HG02943 (cell line): ENCODE measurements around the gene HOXB13.

Source experiments
- ATAC-seq: cut with Tn5 transposase; IDR thresholded peaks from one replicate; pipeline ENCODE4 v1.9.1; 2021; ENCODE audit warnings: mild to moderate bottlenecking, low read depth, moderate library complexity; ENCODE audit not compliant: unreplicated experiment

HOXB13 gene

GRCh38 chr17:48729335-48730239 lies 1.0 kb upstream of the HOXB13 start:
- no peak for ATAC-seq

GRCh38 chr17:48727415-48728175 lies 955 bp downstream of the HOXB13 start:
- no peak for ATAC-seq

- no peak for ATAC-seq
These were observed 1.6 kb downstream of the HOXB13 start for GRCh38 chr17:48726916-48727286.

GRCh38 chr17:48726114-48726915 lies 2.2 kb downstream of the HOXB13 start:
- ATAC-seq: no peak

DNA sequence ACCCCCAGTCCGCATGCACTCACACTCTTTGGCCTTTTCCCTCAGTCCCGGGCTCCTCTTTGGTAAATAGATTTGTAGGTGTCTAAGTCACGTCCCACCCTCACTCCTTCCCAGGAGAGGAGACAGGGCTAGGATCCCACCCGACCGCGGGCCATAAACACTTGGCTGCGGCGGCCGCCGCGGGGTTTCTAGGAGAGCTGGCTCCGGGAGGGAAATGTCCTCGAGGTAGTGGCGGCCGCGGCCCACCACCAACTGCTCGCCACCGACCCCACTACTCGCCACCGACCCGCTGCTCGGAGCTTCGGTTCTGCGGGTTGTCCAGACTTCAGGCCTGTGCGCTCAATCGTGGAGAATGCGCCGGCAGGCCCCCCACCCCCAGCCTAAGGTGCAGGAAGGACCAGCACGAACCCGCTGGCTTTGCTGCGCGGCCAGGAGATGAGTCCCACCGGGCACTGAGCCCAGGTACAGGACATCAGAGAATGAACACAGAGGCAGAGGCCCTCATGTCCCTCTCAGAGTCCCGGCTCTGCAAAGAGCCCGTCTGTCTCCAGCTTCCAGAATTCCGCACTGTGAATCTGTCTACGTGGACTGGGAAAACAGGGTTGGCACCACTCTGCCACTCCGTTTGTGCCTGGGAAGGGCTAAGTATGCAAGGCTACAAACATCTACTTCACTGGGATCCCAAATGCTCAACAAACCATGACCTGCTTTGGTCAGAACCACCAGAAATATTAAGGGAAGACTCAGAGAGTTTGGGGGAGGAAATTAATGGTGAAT lies 3.1 kb downstream of the HOXB13 start:
- ATAC-seq: no peak

DNA sequence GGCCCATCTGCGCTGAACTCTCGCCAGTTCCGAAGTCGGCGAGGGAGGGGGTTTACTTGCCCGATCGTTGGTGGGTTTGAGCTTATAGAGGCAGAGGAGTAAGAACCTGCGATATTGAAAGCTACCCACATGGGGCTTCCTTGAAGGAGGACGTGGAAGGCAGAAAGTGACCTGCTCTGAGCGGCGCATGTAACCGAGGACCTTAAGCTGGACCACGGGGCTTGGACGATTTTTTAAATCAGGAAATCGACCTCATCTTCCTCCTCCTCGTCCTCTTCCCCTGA lies 3.6 kb downstream of the HOXB13 start:
- no peak for ATAC-seq

DNA sequence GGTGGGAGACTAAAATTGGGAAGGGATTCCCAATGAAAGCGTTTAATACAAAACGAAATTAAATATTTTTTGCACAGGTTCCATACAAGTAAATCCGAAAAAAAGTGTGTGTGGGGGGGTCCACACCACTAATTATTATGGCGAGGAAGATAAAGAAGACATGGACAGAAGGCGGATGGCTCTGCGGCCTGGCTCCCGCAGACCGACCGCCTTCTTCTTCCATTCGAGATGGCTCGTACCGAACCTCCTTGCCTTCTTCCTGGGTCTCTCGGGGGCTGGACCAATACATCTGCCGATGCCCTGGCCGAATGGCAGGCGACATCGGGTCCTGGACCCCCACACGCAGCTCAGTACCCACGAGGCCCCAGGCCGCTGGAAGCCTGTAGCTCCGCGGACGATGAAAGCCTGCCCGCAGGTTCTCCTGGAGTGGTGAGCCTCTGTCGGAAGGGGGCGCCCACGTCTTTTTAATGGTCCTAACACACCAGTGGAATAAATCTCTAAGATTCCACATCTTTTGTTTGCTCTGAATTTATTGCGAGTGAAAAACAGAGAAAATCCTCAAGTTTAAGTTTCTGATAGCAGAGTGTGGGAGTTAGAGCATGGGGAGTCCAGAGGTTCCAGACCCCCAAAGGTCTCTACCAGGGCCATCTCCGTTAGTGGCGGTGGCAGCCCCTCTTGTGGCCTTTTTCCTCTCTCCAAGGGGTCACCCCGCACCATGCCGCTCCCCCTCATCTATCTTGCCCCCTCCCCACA lies 4.1 kb downstream of the HOXB13 start:
- ATAC-seq: no peak

DNA sequence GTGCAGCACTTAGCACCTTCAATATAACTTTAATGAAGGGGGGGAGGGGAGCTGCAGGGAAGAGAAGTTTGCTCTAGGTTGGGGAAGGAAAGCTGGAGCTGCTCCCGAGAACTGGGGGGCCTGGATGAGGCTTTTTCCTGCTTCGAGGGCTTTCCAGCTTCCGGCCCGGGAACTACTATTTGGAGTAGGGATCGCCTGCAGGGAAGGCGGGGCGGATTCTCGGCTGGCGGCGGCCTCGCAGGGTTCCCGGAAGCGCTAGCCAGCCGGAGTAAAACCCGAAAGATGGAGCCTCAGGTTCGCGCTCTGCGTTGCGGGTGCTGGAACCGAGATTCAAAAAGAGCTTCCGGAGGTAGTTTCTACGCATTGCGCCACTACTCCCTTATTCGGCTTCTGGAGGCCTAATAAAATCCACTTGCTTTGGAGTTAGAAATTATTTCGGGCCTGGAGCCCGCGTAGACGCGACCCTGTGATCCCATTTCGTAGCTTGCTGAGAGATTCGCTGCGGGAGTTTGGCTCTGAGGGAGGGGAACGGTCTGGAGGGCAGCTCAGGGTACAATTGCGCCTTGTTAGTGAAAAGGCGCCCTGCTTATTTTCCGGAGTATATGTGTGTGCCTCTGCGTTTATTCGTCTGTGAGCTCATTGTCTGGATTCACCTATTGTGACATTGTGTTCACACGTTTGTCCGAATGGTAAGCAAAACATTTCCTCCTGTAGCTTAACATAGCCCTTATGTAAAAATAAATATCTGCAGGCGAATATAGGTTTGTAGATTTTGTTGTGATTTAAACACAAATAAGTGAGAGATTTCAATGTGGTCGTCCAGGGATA lies 4.9 kb downstream of the HOXB13 start:
- no peak for ATAC-seq

- ATAC-seq: no peak
These were observed 5.6 kb downstream of the HOXB13 start, which contains the start of gene PRAC2 for GRCh38 chr17:48722915-48723422. Gene PRAC2, plus strand, starts transcription at chr17:48723185. Its CDS starts 1,226 bp downstream, at chr17:48724411.

GRCh38 chr17:48722201-48722907 lies 6.2 kb downstream of the HOXB13 start, which contains the start of gene PRAC1:
Gene PRAC1, minus strand, starts transcription at chr17:48722518. Its CDS starts 126 bp downstream, at chr17:48722392.
- no peak for ATAC-seq

DNA sequence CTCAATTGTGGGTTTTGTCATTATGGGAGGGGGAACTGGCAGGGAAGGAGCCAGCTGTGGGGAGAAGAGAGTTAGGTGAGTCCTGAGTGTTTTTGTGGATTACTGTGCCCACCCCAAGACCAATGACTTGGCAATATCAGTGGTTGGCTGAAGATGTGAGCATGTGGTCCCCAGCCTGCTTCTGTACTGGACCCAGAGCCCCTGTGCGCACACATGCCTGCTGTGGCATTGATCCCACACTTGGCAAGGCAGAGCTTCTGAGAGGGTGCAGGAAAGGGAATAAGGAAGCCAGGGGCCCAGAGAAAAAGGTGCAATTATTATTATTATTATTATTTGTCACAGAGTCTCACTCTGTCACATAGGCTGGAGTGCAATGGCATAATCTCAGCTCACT lies 7.5 kb downstream of the HOXB13 start:
- ATAC-seq: no peak

GRCh38 chr17:48720266-48721008 lies 8.1 kb downstream of the HOXB13 start:
- no peak for ATAC-seq

DNA sequence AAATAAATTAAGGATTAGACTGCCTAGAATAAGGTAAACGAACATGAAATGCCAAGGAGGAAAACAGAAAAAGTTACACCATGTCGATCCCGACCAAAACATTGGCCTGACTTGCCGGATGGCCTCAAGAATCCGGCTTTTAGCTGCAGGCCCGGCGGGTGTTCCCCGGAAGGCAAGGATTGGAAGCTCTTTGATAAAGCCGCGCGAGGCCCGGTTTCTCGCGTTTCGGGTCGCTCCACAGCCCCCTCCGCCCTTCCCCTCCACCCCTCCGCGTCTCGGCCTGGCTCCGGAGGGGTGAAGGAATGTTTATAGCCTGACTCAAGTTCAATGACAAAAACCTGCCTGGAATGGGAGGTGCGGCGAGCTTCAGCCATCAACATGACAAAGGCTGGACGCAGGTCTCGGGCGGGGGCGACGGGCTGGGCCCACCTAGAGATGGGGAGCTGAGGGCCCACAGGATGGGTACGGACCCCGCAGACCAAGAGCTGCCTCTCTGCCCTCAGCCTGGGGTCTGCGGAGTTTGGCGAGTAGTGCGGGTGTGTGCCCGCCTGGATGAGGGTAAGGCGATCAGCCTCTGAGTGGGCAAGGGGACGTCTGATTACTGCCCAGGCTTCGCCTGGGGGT lies 8.8 kb downstream of the HOXB13 start:
- no peak for ATAC-seq

GRCh38 chr17:48718761-48719641 lies 9.5 kb downstream of the HOXB13 start:
- no peak for ATAC-seq

DNA sequence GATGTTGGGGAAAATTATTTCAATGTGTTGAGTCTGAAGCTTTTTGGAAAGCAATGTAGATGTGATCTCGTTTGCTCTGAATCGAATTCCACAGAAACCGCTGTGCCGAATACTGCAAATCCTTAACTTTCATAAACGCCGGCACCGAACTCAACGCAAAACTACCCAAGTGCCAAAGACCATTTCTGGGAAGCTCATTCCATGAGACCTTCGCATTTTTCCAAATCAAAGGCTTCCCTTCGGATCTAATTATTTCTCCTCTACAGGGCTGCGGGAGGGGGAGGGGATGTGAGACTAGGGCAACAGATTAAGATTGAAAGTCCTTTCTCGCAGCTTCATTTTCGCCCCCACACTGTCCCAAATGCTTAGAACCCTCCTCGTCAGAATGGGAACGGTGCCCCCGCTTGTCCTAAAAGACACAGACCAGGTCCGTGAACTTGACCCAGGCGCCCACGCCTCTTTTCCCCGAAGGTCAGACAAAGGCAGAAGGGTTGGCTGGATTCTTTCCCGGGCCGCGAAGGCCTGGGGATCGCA lies 10.3 kb downstream of the HOXB13 start:
- no peak for ATAC-seq
